K562 (cell line): ENCODE measurements around the gene PIH1D1. TPM values are rescaled to one million over a fixed set of nuclear protein-coding genes. Genes with fewer than 3 reads are reported as not detected.

ENCODE experiments used
- CBFA2T2 ChIP-seq: fragments of 450-650 bp; conservative IDR thresholded peaks from 2 replicates; pipeline ENCODE4 v1.6.1; 2017; ENCODE audit warnings: mild to moderate bottlenecking
- HCFC1 ChIP-seq: IDR thresholded peaks from 2 replicates; pipeline ENCODE4 v1.6.1; 2012; ENCODE audit warnings: low read depth, low read length, improper control_type of control experiment
- HDAC8 ChIP-seq: fragments of 450-650 bp; IDR thresholded peaks from 2 replicates; pipeline ENCODE4 v1.6.1; 2016; ENCODE audit warnings: mild to moderate bottlenecking, missing genetic modification characterization, moderate library complexity, missing compliant biosample characterization
- NELFE ChIP-seq: IDR thresholded peaks from 2 replicates; pipeline ENCODE4 v1.6.1; 2011; ENCODE audit warnings: mild to moderate bottlenecking; ENCODE audit not compliant: insufficient read depth, insufficient read length
- PML ChIP-seq: IDR thresholded peaks from 2 replicates; pipeline ENCODE4 v1.6.1; 2012; ENCODE audit warnings: low read length, inconsistent platforms
- RCOR1 ChIP-seq, 2 experiments: IDR thresholded peaks; 2 replicates each; pipeline ENCODE4 v1.6.1; 2012; ENCODE audit warnings: low read depth in 2 of 2, low read length in 2 of 2, borderline replicate concordance in 1 of 2, improper control_type of control experiment in 1 of 2
- ZBTB1 ChIP-seq: sonication (generic); formaldehyde crosslinking; IDR thresholded peaks from 2 replicates; pipeline ENCODE4 v1.8.1; 2023; ENCODE audit warnings: missing genetic modification reagents, low read depth, mild to moderate bottlenecking, borderline replicate concordance
- ZFP36 ChIP-seq: fragments of 150-350 bp; IDR thresholded peaks from 2 replicates; pipeline ENCODE4 v1.6.1; 2018; ENCODE audit warnings: low read length, low read depth; ENCODE audit not compliant: partially characterized antibody
- polyA plus RNA-seq, 8 experiments: library from polyadenylated mRNA; depleted of rRNA in 4 of 8; stranded (reverse) in 5 of 8; unstranded in 3 of 8; fragments of >200 nt; fragmentation: Nextera tagmentation in 2 of 8; fragmentation: Illumina TruSeq in 1 of 8; extraction: Ambion mirVana in 2 of 8; extraction: Trizol in 1 of 8; gene quantifications; 2 replicates each; pipeline versions ENCODE4 v1.2.1 to v1.2.3, GENCODE V29; 2011 to 2014; ENCODE audit warnings: inconsistent platforms in 1 of 8, missing spikeins in 1 of 8
- total RNA-seq, 7 experiments: library from RNA; depleted of rRNA in 6 of 7; stranded (reverse); fragments of >200 nt in 6 of 7; fragmentation: Illumina TruSeq in 2 of 7; extraction: Trizol in 2 of 7; gene quantifications; 2 replicates each; pipeline versions ENCODE4 v1.2.1 to v1.2.3, GENCODE V29; 2011 to 2021; ENCODE audit warnings: low replicate concordance in 1 of 7
- TF ChIP-seq, protein P1 (sequence below): sonication (generic); formaldehyde crosslinking; IDR thresholded peaks from 2 replicates; pipeline ENCODE4 v1.8.1; 2023; ENCODE audit warnings: mild to moderate bottlenecking, missing genetic modification reagents

PIH1D1 gene
- total and polyA plus RNA-seq, 9 of the 15 experiments (the other 6 are each of a cell fraction or from before 2014, with no cell fraction given) = 26.5 to 224 (median 137) TPM

DNA sequence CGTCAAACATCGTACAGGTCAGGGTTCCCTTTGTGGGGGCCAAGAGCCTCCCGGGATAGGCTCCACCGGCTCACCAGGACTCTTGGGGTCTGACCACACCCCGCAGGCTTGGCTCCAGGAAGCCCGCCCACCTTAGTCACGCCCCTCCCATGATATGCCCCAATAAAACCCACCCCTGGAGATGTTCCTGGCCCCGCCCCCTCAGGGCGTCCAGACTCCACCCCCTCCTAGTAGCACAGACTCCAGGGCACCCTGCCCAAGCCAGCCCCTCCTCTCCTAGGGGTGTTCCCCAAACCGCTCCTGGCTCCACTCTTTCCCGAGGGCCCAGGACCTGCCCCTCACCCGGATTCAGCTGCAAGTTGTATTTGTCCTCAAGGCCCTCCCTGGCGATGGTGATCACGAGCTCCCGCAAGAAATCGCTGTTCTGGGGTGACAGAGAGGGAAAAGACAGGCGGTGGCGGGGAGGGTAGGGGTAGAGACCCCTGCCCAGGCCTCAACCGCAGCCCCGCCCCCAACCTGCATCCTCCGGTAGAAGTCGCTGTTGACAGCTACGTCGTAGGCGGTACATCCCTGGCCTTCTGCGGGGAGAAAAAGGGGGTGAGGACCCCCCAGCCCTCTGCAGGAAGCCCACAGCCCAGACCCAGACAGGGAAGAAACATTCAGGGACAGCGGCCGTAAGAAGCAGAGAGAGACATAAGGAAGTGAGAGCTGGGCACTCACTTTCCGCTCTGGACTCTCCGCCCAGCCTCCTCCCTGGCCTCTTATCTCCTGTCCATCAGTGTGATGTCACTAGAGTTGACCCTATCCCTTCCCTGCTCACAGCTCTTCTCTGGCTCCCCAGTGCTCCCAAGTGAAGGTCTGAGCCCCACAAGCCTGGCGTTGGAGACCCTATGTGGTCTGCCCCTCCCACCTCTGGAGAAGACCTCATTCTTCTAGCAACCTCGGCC is 3.9 kb downstream of the PIH1D1 start (continued):
- TF ChIP-seq ZFP36 (no peak), HDAC8 (tag) (no peak), RCOR1 (IDR thresholded peaks at IDR 0.05; ENCODE audit: borderline replicate concordance in 1 of 2, low read depth in 2 of 2, low read length in 2 of 2) (no peak), PML (no peak), NELFE (no peak), ZBTB1 (CRISPR knock-in tag) (no peak), HCFC1 (no peak), CBFA2T2 (no peak)
- TF ChIP-seq, protein P1, sequence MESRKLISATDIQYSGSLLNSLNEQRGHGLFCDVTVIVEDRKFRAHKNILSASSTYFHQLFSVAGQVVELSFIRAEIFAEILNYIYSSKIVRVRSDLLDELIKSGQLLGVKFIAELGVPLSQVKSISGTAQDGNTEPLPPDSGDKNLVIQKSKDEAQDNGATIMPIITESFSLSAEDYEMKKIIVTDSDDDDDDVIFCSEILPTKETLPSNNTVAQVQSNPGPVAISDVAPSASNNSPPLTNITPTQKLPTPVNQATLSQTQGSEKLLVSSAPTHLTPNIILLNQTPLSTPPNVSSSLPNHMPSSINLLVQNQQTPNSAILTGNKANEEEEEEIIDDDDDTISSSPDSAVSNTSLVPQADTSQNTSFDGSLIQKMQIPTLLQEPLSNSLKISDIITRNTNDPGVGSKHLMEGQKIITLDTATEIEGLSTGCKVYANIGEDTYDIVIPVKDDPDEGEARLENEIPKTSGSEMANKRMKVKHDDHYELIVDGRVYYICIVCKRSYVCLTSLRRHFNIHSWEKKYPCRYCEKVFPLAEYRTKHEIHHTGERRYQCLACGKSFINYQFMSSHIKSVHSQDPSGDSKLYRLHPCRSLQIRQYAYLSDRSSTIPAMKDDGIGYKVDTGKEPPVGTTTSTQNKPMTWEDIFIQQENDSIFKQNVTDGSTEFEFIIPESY (CRISPR knock-in tag) = peak; percentile 58; the same call in 1 of the 2 replicates
